SU-DHL-6 (cell line): Measurements from ENCODE around the gene LRIT2.

Source experiments
- H2AFZ ChIP-seq: fragments of 200-600 bp; sonication (generic); 2 replicates; pipeline ENCODE4 v1.6.1; 2014; ENCODE audit warnings: low read depth, mild to moderate bottlenecking, moderate library complexity, mixed read lengths, antibody characterized with exemption, low read length; ENCODE audit not compliant: severe bottlenecking
- H3F3A ChIP-seq: fragments of 200-600 bp; shearing (Covaris generic); 2 replicates; pipeline ENCODE4 v1.6.0; 2016; ENCODE audit warnings: antibody characterized with exemption, mild to moderate bottlenecking; ENCODE audit not compliant: insufficient read depth
- H3K27ac ChIP-seq: fragments of 200-600 bp; sonication (generic); 2 replicates; pipeline ENCODE4 v1.5.1; 2016; ENCODE audit warnings: low read depth, mild to moderate bottlenecking, low read length, moderate library complexity, mixed read lengths
- H3K27me3 ChIP-seq: fragments of 200-600 bp; sonication (generic), shearing (Covaris generic); 2 replicates; pipeline ENCODE4 v1.6.0; 2014; ENCODE audit warnings: mild to moderate bottlenecking, low read length
- H3K36me3 ChIP-seq: fragments of 200-600 bp; sonication (generic); 2 replicates; pipeline ENCODE4 v1.6.1; 2014; ENCODE audit warnings: mild to moderate bottlenecking, low read length, mixed read lengths
- H3K4me2 ChIP-seq: fragments of 300-600, 200-600 bp; shearing (Covaris generic), sonication (generic); 2 replicates; pipeline ENCODE4 v1.6.0; 2014; ENCODE audit warnings: low read length, low read depth, mild to moderate bottlenecking; ENCODE audit not compliant: poor library complexity, severe bottlenecking
- H3K4me3 ChIP-seq: fragments of 200-600 bp; sonication (generic); 2 replicates; pipeline ENCODE4 v1.5.1; 2014; ENCODE audit warnings: antibody characterized with exemption, low read length, mild to moderate bottlenecking, mixed read lengths; ENCODE audit not compliant: insufficient read depth, poor library complexity, severe bottlenecking
- H3K79me2 ChIP-seq: fragments of 200-600 bp; sonication (generic); 2 replicates; pipeline ENCODE4 v1.6.1; 2014; ENCODE audit warnings: mild to moderate bottlenecking, low read length, moderate library complexity; ENCODE audit not compliant: insufficient read depth
- H3K9ac ChIP-seq: fragments of 200-600 bp; sonication (generic); 2 replicates; pipeline ENCODE4 v1.7.0; 2014; ENCODE audit warnings: mild to moderate bottlenecking, low read length
- H3K9me2 ChIP-seq: fragments of 200-600 bp; sonication (generic); replicated peaks from 2 replicates; pipeline ENCODE4 v1.6.1; 2014; ENCODE audit warnings: low read length; ENCODE audit not compliant: insufficient read depth
- H3K9me3 ChIP-seq: fragments of 200-600 bp; sonication (generic); 2 replicates; pipeline ENCODE4 v1.6.1; 2014; ENCODE audit warnings: low read length, mixed read lengths; ENCODE audit not compliant: insufficient read depth
- H4K20me1 ChIP-seq: fragments of 200-600 bp; sonication (generic); 2 replicates; pipeline ENCODE4 v1.6.1; 2014; ENCODE audit warnings: low read depth, mild to moderate bottlenecking, antibody characterized with exemption, low read length, moderate library complexity, mixed read lengths
- CTCF ChIP-seq: fragments of 200-600 bp; sonication (generic); IDR thresholded peaks from one replicate; pipeline ENCODE4 v1.5.1; 2017; ENCODE audit warnings: antibody characterized with exemption, mild to moderate bottlenecking, low read length, moderate library complexity; ENCODE audit not compliant: insufficient read depth, poor library complexity, severe bottlenecking
- EZH2phosphoT487 ChIP-seq: fragments of 200-600 bp; sonication (generic), shearing (Covaris generic); conservative IDR thresholded peaks from 2 replicates; pipeline ENCODE4 v1.6.1; 2018; ENCODE audit warnings: mild to moderate bottlenecking, antibody characterized with exemption, low read length, moderate library complexity, mixed read lengths

Gene LRIT2

GRCh38 chr10:84247496-84247895 lies 22.2 kb upstream of the LRIT2 start:
- Histone ChIP-seq H3F3A (no peaks in the 10 kb centered on the region), H3K9me3 (no peaks in the 10 kb centered on the region), H3K27ac (no peak overlapping the region), H3K4me3 (no peak overlapping the region), H4K20me1 (no peaks in the 10 kb centered on the region), H2AFZ (no peak overlapping the region), H3K79me2 (no peaks in the 10 kb centered on the region), H3K36me3 (no peaks in the 10 kb centered on the region), H3K9ac (no peak overlapping the region), H3K27me3 (no peaks in the 10 kb centered on the region), H3K4me2 (no peak overlapping the region), H3K9me2 (no peaks in the 10 kb centered on the region)
- TF ChIP-seq CTCF = no peak
- no peak for TF ChIP-seq EZH2phosphoT487

GRCh38 chr10:84244651-84245270 lies 19.4 kb upstream of the LRIT2 start, which contains the start of gene RGR:
Gene RGR, plus strand, starts transcription at chr10:84245053. Its CDS starts 38 bp downstream, at chr10:84245091.
- no peaks in the 10 kb centered on the region for H3K27me3 ChIP-seq
- no peak within 1 kb of the TSS for H3K27ac ChIP-seq
- no peak within 1 kb of the TSS for H2AFZ ChIP-seq
- no peaks in the 10 kb centered on the region for H3F3A ChIP-seq
- no peak within 1 kb of the TSS for H3K4me2 ChIP-seq
- no peaks in the 10 kb centered on the region for H3K36me3 ChIP-seq
- no peaks in the 10 kb centered on the region for H3K9me2 ChIP-seq
- H4K20me1 ChIP-seq = no peaks in the 10 kb centered on the region
- H3K9ac ChIP-seq = no peak within 1 kb of the TSS
- H3K4me3 ChIP-seq = no peak within 1 kb of the TSS
- no peak for TF ChIP-seq EZH2phosphoT487
- no peak for TF ChIP-seq CTCF
- H3K9me3 ChIP-seq = no peaks in the 10 kb centered on the region
- no peaks in the 10 kb centered on the region for H3K79me2 ChIP-seq

GRCh38 chr10:84243759-84244158 lies 18.4 kb upstream of the LRIT2 start:
- Histone ChIP-seq H3K9me3 (no peaks in the 10 kb centered on the region), H3K9me2 (no peaks in the 10 kb centered on the region), H3K27ac (no peak overlapping the region), H4K20me1 (no peaks in the 10 kb centered on the region), H3K36me3 (no peaks in the 10 kb centered on the region), H3K27me3 (no peaks in the 10 kb centered on the region), H3K4me2 (no peak overlapping the region), H3F3A (no peaks in the 10 kb centered on the region), H3K9ac (no peak overlapping the region), H3K79me2 (no peaks in the 10 kb centered on the region), H2AFZ (no peak overlapping the region), H3K4me3 (no peak overlapping the region)
- no peak for TF ChIP-seq EZH2phosphoT487
- no peak for TF ChIP-seq CTCF
